AG04449 (cell line): ENCODE measurements around the gene TRMT61A.

Experiments
- CTCF ChIA-PET: fragments of 350-600 bp; formaldehyde crosslinking; extraction: SDS; loops from one replicate; lab custom pipeline; 2021; ENCODE audit warnings: antibody characterized with exemption; lab: Yijun Ruan, JAX
- POLR2A ChIA-PET: fragments of 400-600, 350-600 bp; formaldehyde crosslinking; extraction: SDS; loops from one replicate; lab custom pipeline; 2020; ENCODE audit warnings: antibody characterized with exemption, inconsistent platforms; lab: Yijun Ruan, JAX
- DNase-seq: peaks from one replicate; pipeline ENCODE4 v3.0.0-alpha.2; 2010; ENCODE audit warnings: low read depth, low spot score
- H3K4me3 ChIP-seq: 2 replicates; pipeline ENCODE4 v1.5.1; 2011; ENCODE audit warnings: low read depth, mild to moderate bottlenecking, control low read depth, low read length
- CTCF ChIP-seq: IDR thresholded peaks from one replicate; pipeline ENCODE4 v1.5.1; 2011; ENCODE audit warnings: mild to moderate bottlenecking, moderate library complexity, low read length, control low read depth, inconsistent platforms; ENCODE audit not compliant: insufficient read depth; ENCODE audit errors: missing control alignments

The TRMT61A gene

GRCh38 chr14:103530390-103530789, 1.4 kb downstream of the TRMT61A start:
- DNase-seq, result no peak
- ChIA-PET POLR2A (interaction anchor here (1.9 kb wide), 1 partner anchor 10 kb away, joined by 6 read pairs; no protein-coding TSS in a partner anchor), CTCF (interaction anchor here (1.0 to 7.3 kb wide), 5 partner anchors 10 to 23 kb away, joined by 3 to 89 read pairs (median 10); no protein-coding TSS in a partner anchor)
- H3K4me3 ChIP-seq, result peak overlapping the region; percentile 93
- TF ChIP-seq CTCF, result no peak

GRCh38 chr14:103530831-103531230, 1.8 kb downstream of the TRMT61A start:
- no peak for DNase-seq
- POLR2A ChIA-PET, result interaction anchor here (1.9 kb wide), 1 partner anchor 10 kb away, joined by 6 read pairs; no protein-coding TSS in a partner anchor
- TF ChIP-seq CTCF, result no peak
- CTCF ChIA-PET, result interaction anchor here (1.0 to 7.3 kb wide), 4 partner anchors 12 to 23 kb away, joined by 3 to 89 read pairs (median 40); no protein-coding TSS in a partner anchor
- H3K4me3 ChIP-seq, result peak overlapping the region; percentile 93; the same call in 1 of the 2 replicates

GRCh38 chr14:103531421-103532215, 2.6 kb downstream of the TRMT61A start:
- no peak for DNase-seq
- H3K4me3 ChIP-seq, result no peak overlapping the region
- ChIA-PET CTCF (interaction anchor here (1.8 to 7.3 kb wide), 3 partner anchors 12 to 22 kb away, joined by 6 to 89 read pairs (median 75); no protein-coding TSS in a partner anchor), POLR2A (interaction anchor here (0.6 to 1.9 kb wide), 2 partner anchors 9 to 76 kb away, joined by 4 to 6 read pairs; no protein-coding TSS in a partner anchor)
- TF ChIP-seq CTCF, result no peak

GRCh38 chr14:103532216-103533136, 3.5 kb downstream of the TRMT61A start:
- no peak overlapping the region for H3K4me3 ChIP-seq
- ChIA-PET POLR2A (no interaction called here), CTCF (interaction anchor here (5.9 to 7.3 kb wide), 2 partner anchors 13 to 14 kb away, joined by 75 to 89 read pairs; no protein-coding TSS in a partner anchor)
- DNase-seq, result no peak
- no peak for TF ChIP-seq CTCF

- POLR2A ChIA-PET, result no interaction called here
- no peak overlapping the region for H3K4me3 ChIP-seq
- CTCF ChIA-PET, result interaction anchor here (0.8 to 7.3 kb wide), 3 partner anchors 13 to 141 kb away, joined by 3 to 89 read pairs (median 3); no protein-coding TSS in a partner anchor
- no peak for TF ChIP-seq CTCF
- no peak for DNase-seq
Measured at GRCh38 chr14:103533137-103533998, 4.4 kb downstream of the TRMT61A start.
